HepG2 (cell line): ENCODE data around the gene KCNK17. TPM values are rescaled to one million over a fixed set of nuclear protein-coding genes. Genes with fewer than 3 reads are reported as not detected.

Experiments
- FOXO1 ChIP-seq: sonication (generic); formaldehyde crosslinking; IDR thresholded peaks from 2 replicates; pipeline ENCODE4 v1.4.0; 2020; ENCODE audit warnings: missing genetic modification reagents
- KLF16 ChIP-seq, 2 experiments: sonication (generic) in 1 of 2; formaldehyde crosslinking in 1 of 2; IDR thresholded peaks; 2 replicates each; pipeline versions ENCODE4 v1.6.1 to v1.8.0; 2016 to 2023; ENCODE audit warnings: missing genetic modification reagents in 2 of 2, missing compliant biosample characterization in 1 of 2
- MEIS1 ChIP-seq: sonication (generic); formaldehyde crosslinking; IDR thresholded peaks from 2 replicates; pipeline ENCODE4 v1.9.0; 2021; ENCODE audit warnings: mild to moderate bottlenecking, missing genetic modification reagents, moderate library complexity, borderline replicate concordance
- NCOR1 ChIP-seq: fragments of 200-600 bp; sonication (generic); IDR thresholded peaks from 2 replicates; pipeline ENCODE4 v1.7.0; 2017; ENCODE audit warnings: antibody characterized with exemption, low read length, borderline replicate concordance
- NONO ChIP-seq, 2 experiments: fragments of 450-650 bp in 1 of 2; sonication (generic) in 1 of 2; formaldehyde crosslinking in 1 of 2; IDR thresholded peaks in 1 of 2; conservative IDR thresholded peaks in 1 of 2; 2 replicates each; pipeline versions ENCODE4 v1.6.1 to v1.8.0; 2017 to 2022; ENCODE audit warnings: mild to moderate bottlenecking in 1 of 2, missing genetic modification reagents in 1 of 2, moderate library complexity in 1 of 2
- NR2F6 ChIP-seq, 2 experiments: IDR thresholded peaks; 2 replicates each; pipeline ENCODE4 v1.6.1; 2016; ENCODE audit warnings: antibody characterized with exemption in 1 of 2, mild to moderate bottlenecking in 1 of 2
- PATZ1 ChIP-seq: sonication (generic); formaldehyde crosslinking; IDR thresholded peaks from 2 replicates; pipeline ENCODE4 v1.4.0; 2020; ENCODE audit warnings: missing genetic modification reagents
- REPIN1 ChIP-seq: sonication (generic); formaldehyde crosslinking; IDR thresholded peaks from 2 replicates; pipeline ENCODE4 v1.8.0; 2022; ENCODE audit warnings: missing genetic modification reagents, low read depth, mild to moderate bottlenecking, borderline replicate concordance
- REXO4 ChIP-seq: sonication (generic); formaldehyde crosslinking; IDR thresholded peaks from 2 replicates; pipeline ENCODE4 v1.8.0; 2022; ENCODE audit warnings: missing genetic modification reagents, mild to moderate bottlenecking, borderline replicate concordance
- SPEN ChIP-seq: sonication (generic); formaldehyde crosslinking; IDR thresholded peaks from 2 replicates; pipeline ENCODE4 v1.5.1; 2020; ENCODE audit warnings: low read depth, mild to moderate bottlenecking, missing genetic modification reagents
- TBP ChIP-seq: sonication (generic); formaldehyde crosslinking; IDR thresholded peaks from 2 replicates; pipeline ENCODE4 v1.5.0; 2020; ENCODE audit warnings: missing genetic modification reagents
- ZKSCAN5 ChIP-seq: sonication (generic); formaldehyde crosslinking; IDR thresholded peaks from 2 replicates; pipeline ENCODE4 v1.5.1; 2020; ENCODE audit warnings: mild to moderate bottlenecking, missing genetic modification reagents
- ZMYM4 ChIP-seq: sonication (generic); formaldehyde crosslinking; IDR thresholded peaks from 2 replicates; pipeline ENCODE4 v1.8.1; 2023; ENCODE audit warnings: mild to moderate bottlenecking, missing genetic modification reagents
- ZNF138 ChIP-seq: sonication (generic); formaldehyde crosslinking; IDR thresholded peaks from 2 replicates; pipeline ENCODE4 v1.5.0; 2020; ENCODE audit warnings: mild to moderate bottlenecking, low read depth, missing genetic modification reagents
- ZNF577 ChIP-seq: sonication (generic); formaldehyde crosslinking; IDR thresholded peaks from 2 replicates; pipeline ENCODE4 v1.4.0; 2020; ENCODE audit warnings: mild to moderate bottlenecking, low read depth, missing genetic modification reagents, borderline replicate concordance
- ZNF652 ChIP-seq: IDR thresholded peaks from 2 replicates; pipeline ENCODE4 v1.6.1; 2016; ENCODE audit warnings: low read depth, borderline replicate concordance
- polyA plus RNA-seq, 8 experiments: library from polyadenylated mRNA; depleted of rRNA in 3 of 8; stranded (reverse) in 7 of 8; unstranded in 1 of 8; fragments of >200 nt; fragmentation: Illumina TruSeq in 4 of 8; extraction: Trizol in 4 of 8; gene quantifications; 2 replicates each; pipeline versions ENCODE4 v1.2.1 to v1.2.3, GENCODE V29; 2011 to 2016; ENCODE audit warnings: low read depth in 4 of 8, missing spikeins in 1 of 8, mixed read lengths in 1 of 8; ENCODE audit not compliant: insufficient read depth in 1 of 8
- total RNA-seq, 5 experiments: library from RNA; depleted of rRNA; stranded (reverse); fragments of >200 nt; fragmentation: Illumina TruSeq; extraction: Trizol; gene quantifications; 2 replicates each; pipeline ENCODE4 v1.2.3, GENCODE V29; 2016; ENCODE audit warnings: low read depth in 1 of 5
- TF ChIP-seq, protein P1 (sequence below): IDR thresholded peaks from 2 replicates; pipeline ENCODE4 v1.6.1; 2012; ENCODE audit warnings: inconsistent platforms
- TF ChIP-seq, protein P2 (sequence below): sonication (generic); formaldehyde crosslinking; IDR thresholded peaks from 2 replicates; pipeline ENCODE4 v1.5.0; 2020; ENCODE audit warnings: missing genetic modification reagents, mild to moderate bottlenecking, borderline replicate concordance

The KCNK17 gene
- total and polyA plus RNA-seq, 2 of the 13 experiments (the other 11 are each of a cell fraction or from before 2014, with no cell fraction given): not detected

DNA sequence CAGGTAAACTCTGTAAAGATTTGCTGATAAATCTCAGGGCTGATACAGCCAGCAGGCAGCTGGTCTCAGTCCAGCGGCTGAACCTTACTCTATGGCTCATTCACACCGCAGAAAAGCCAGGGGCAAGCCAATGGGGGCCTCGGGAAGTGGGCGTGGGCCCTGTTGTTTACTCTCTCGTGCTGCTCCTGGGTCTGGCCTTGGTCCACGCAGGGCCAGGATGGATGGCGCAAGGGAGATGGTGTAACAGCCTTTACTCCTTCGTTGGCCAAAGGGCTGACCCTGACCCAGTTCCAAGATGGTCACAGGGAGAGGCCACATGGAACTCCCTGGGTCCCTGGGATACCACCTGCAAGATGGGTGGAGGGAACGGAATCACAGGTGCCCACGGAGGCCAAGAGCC lies 16.2 kb downstream of the KCNK17 start (continued):
- TF ChIP-seq, protein P1, sequence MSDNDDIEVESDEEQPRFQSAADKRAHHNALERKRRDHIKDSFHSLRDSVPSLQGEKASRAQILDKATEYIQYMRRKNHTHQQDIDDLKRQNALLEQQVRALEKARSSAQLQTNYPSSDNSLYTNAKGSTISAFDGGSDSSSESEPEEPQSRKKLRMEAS: 0 out of 2 replicates have a peak, but pooled peaks have one; percentile 32
- TF ChIP-seq NONO (IDR thresholded peaks at IDR 0.05) (no peak), NONO (CRISPR knock-in tag; conservative IDR thresholded peaks at IDR 0.05) (0 out of 2 replicates have a peak, but pooled peaks have one; percentile 35), PATZ1 (CRISPR knock-in tag) (peak; percentile 64; the same call in 1 of the 2 replicates), KLF16 (CRISPR knock-in tag; IDR thresholded peaks at IDR 0.05) (peak in 1 of 2 experiments; percentile 68; a peak in 2 of 4 replicates), MEIS1 (CRISPR knock-in tag) (no peak), TBP (CRISPR knock-in tag) (no peak), ZMYM4 (CRISPR knock-in tag) (0 out of 2 replicates have a peak, but pooled peaks have one; percentile 36), NR2F6 (IDR thresholded peaks at IDR 0.05) (0 out of 2 replicates have a peak, but pooled peaks have one; percentile 36), NR2F6 (CRISPR knock-in tag; IDR thresholded peaks at IDR 0.05) (no peak), ZNF138 (CRISPR knock-in tag) (no peak), ZNF652 (CRISPR knock-in tag) (no peak), REXO4 (CRISPR knock-in tag) (no peak), ZKSCAN5 (CRISPR knock-in tag) (no peak), ZNF577 (CRISPR knock-in tag) (no peak), FOXO1 (CRISPR knock-in tag) (peak; percentile 71; the same call in 1 of the 2 replicates), REPIN1 (CRISPR knock-in tag) (no peak), SPEN (CRISPR knock-in tag) (0 out of 2 replicates have a peak, but pooled peaks have one; percentile 41), NCOR1 (no peak)
- TF ChIP-seq, protein P2, sequence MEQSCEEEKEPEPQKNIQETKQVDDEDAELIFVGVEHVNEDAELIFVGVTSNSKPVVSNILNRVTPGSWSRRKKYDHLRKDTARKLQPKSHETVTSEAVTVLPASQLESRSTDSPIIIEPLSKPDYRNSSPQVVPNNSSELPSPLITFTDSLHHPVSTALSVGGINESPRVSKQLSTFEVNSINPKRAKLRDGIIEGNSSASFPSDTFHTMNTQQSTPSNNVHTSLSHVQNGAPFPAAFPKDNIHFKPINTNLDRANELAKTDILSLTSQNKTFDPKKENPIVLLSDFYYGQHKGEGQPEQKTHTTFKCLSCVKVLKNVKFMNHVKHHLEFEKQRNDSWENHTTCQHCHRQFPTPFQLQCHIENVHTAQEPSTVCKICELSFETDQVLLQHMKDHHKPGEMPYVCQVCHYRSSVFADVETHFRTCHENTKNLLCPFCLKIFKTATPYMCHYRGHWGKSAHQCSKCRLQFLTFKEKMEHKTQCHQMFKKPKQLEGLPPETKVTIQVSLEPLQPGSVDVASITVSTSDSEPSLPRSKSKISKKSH: no peak
- TF ChIP-seq, all 625 proteins: peak for 70
